RWPE2 (cell line): ENCODE results near the gene TMEM178B.

Experiments used
- ATAC-seq: fragments of 200-7000 bp; cut with Tn5 transposase; 3 replicates; pipeline ENCODE4 v1.9.1; 2021; ENCODE audit warnings: low read depth
- DNase-seq: peaks from one replicate; pipeline ENCODE4 v3.0.0-alpha.2; 2020; ENCODE audit warnings: low spot score
- H3K27ac ChIP-seq: fragments of 450-650 bp; 2 replicates; pipeline ENCODE4 v1.5.1; 2017; ENCODE audit warnings: mild to moderate bottlenecking; ENCODE audit not compliant: poor library complexity, severe bottlenecking
- H3K27me3 ChIP-seq: fragments of 250-450 bp; sonication (Bioruptor Pico); 2 replicates; pipeline ENCODE4 v1.5.1; 2021; ENCODE audit warnings: mild to moderate bottlenecking, moderate library complexity; ENCODE audit not compliant: insufficient read depth, poor library complexity, severe bottlenecking
- H3K36me3 ChIP-seq: fragments of 250-450 bp; sonication (Bioruptor Pico); 2 replicates; pipeline ENCODE4 v1.5.1; 2020; ENCODE audit warnings: low read depth, mild to moderate bottlenecking, moderate library complexity
- H3K4me1 ChIP-seq: fragments of 250-450 bp; sonication (Bioruptor Pico); 2 replicates; pipeline ENCODE4 v1.5.1; 2021; ENCODE audit warnings: mild to moderate bottlenecking, moderate library complexity; ENCODE audit not compliant: insufficient read depth, poor library complexity, severe bottlenecking
- H3K4me3 ChIP-seq: fragments of 250-450 bp; sonication (Bioruptor Pico); 2 replicates; pipeline ENCODE4 v1.5.1; 2021; ENCODE audit warnings: mild to moderate bottlenecking, moderate library complexity; ENCODE audit not compliant: severe bottlenecking
- H3K9me3 ChIP-seq: fragments of 250-450 bp; sonication (Bioruptor Pico); 2 replicates; pipeline ENCODE4 v1.5.1; 2021; ENCODE audit warnings: mild to moderate bottlenecking, moderate library complexity; ENCODE audit not compliant: severe bottlenecking
- TF ChIP-seq, protein P1 (sequence below): fragments of 450-650 bp; IDR thresholded peaks from one replicate; pipeline ENCODE4 v1.5.1; 2017; ENCODE audit warnings: mild to moderate bottlenecking, moderate library complexity; ENCODE audit not compliant: poor library complexity, severe bottlenecking

Gene TMEM178B

DNA sequence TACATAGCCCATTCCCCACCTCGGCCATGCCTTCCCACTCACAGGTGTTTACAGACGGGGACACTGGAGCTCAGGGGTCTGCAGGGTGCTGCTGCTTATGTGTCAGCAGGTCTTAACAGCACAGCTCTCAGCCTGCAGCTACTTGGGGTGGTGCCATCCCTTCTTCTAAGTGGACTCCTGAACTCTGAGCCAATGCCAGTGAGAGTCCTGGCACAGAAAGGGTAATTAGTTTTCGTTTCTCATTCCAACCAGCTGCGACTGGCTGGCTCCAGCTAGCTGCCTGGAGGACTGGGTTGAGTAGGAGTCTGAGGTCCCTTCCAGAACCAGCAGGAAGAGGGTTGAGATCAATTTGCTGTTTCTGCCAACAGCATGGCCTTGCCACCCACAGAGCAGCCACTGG is 389.1 kb downstream of the TMEM178B start:
- ATAC-seq = no peak
- H3K9me3 ChIP-seq = no peaks in the 10 kb centered on the region
- H3K27ac ChIP-seq = no peak overlapping the region
- H3K4me3 ChIP-seq = no peak overlapping the region
- no peak for DNase-seq
- TF ChIP-seq, protein P1, sequence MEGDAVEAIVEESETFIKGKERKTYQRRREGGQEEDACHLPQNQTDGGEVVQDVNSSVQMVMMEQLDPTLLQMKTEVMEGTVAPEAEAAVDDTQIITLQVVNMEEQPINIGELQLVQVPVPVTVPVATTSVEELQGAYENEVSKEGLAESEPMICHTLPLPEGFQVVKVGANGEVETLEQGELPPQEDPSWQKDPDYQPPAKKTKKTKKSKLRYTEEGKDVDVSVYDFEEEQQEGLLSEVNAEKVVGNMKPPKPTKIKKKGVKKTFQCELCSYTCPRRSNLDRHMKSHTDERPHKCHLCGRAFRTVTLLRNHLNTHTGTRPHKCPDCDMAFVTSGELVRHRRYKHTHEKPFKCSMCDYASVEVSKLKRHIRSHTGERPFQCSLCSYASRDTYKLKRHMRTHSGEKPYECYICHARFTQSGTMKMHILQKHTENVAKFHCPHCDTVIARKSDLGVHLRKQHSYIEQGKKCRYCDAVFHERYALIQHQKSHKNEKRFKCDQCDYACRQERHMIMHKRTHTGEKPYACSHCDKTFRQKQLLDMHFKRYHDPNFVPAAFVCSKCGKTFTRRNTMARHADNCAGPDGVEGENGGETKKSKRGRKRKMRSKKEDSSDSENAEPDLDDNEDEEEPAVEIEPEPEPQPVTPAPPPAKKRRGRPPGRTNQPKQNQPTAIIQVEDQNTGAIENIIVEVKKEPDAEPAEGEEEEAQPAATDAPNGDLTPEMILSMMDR = no peak
- no peaks in the 10 kb centered on the region for H3K27me3 ChIP-seq
- no peaks in the 10 kb centered on the region for H3K36me3 ChIP-seq
- H3K4me1 ChIP-seq = peaks cover 15% of the 10 kb centered on the region

GRCh38 chr7:141463986-141464385 is 390.1 kb downstream of the TMEM178B start:
- no peak overlapping the region for H3K27ac ChIP-seq
- no peaks in the 10 kb centered on the region for H3K36me3 ChIP-seq
- DNase-seq (no peak), ATAC-seq (no peak)
- H3K4me1 ChIP-seq = peaks cover 15% of the 10 kb centered on the region
- no peaks in the 10 kb centered on the region for H3K27me3 ChIP-seq
- H3K4me3 ChIP-seq = no peak overlapping the region
- H3K9me3 ChIP-seq = no peaks in the 10 kb centered on the region
- TF ChIP-seq, protein P1 = no peak

DNA sequence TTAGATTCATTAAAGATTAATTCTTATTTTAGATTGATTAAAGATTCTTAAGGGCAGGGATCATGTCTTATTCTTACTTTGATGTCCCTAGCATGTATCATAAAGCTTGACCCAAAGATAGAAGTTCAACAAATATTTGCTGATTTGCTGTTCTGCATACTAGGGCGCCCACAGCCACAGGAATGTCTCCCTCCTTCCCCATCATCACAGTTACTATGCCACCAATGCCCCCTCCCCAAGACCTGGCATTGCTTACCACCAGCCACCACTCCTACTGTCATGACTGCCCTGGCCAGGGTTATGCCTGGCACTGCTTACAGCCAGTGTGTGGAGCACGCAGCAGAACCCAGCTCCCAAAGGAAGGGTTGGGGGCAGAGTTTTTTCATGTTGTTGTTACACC is 390.7 kb downstream of the TMEM178B start:
- no peak overlapping the region for H3K4me3 ChIP-seq
- peaks cover 15% of the 10 kb centered on the region for H3K4me1 ChIP-seq
- no peaks in the 10 kb centered on the region for H3K36me3 ChIP-seq
- TF ChIP-seq, protein P1 = no peak
- no peaks in the 10 kb centered on the region for H3K27me3 ChIP-seq
- H3K27ac ChIP-seq = no peak overlapping the region
- no peaks in the 10 kb centered on the region for H3K9me3 ChIP-seq
- DNase-seq (no peak), ATAC-seq (no peak)

DNA sequence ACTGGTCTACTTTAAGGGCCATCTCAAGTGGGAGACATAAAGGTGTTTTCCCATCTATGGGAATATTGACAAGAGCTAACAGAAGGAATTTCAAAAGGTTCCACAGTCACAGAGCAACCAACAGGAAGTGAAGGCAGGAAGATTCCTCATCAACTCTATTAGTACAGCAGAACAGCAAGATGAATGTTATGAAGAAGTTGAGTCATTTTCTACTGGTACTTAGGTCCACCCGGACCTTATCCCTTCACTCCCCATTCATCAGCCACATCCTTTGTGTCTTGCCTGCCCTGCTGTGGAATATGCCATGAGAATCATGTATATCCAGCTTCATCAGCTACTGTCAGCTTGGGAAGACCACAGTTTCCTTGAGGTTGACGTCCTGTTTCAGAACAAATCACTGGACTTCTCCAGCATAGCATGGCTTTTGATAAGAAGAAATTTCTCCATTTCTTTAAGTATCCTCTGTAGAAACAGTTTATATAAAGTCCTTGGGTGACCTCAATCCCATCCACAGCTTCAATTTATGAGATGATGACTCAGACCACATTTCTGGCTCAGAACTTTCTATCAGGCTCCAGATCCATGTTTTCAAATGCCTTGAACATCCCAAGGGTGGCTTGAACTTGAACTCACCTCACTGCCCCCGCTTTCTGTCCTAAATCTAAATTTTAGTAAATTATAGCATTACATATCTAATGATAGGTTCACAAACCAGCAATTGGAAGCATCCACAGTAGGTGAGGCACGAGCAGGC is 392.5 kb downstream of the TMEM178B start:
- H3K4me3 ChIP-seq = no peak overlapping the region
- no peaks in the 10 kb centered on the region for H3K9me3 ChIP-seq
- H3K36me3 ChIP-seq = no peaks in the 10 kb centered on the region
- TF ChIP-seq, protein P1 = no peak
- H3K27me3 ChIP-seq = no peaks in the 10 kb centered on the region
- ATAC-seq (no peak), DNase-seq (no peak)
- H3K27ac ChIP-seq = no peak overlapping the region
- H3K4me1 ChIP-seq = peaks cover 5% of the 10 kb centered on the region

DNA sequence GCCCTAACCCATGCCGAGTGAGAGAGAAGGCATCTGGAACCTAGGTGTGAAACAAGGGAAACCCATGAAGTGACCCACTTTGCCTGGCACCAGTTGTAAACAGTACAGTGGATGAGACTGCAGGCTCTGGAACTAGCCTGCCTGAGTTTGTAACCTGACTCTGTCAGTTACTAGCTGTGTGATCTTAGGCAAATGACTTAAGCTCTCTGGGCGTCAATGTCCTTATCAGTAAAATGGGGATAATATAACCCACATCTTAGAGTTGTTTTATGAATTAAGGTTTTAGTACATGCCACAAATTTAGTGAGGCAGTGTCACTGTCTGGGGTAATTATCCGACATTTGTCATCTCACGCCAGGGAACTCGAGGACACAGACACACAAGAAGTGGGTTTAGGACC is 394.5 kb downstream of the TMEM178B start:
- no peak for DNase-seq
- no peak overlapping the region for H3K4me3 ChIP-seq
- H3K9me3 ChIP-seq = no peaks in the 10 kb centered on the region
- TF ChIP-seq, protein P1 = no peak
- H3K27ac ChIP-seq = no peak overlapping the region
- no peak for ATAC-seq
- H3K36me3 ChIP-seq = no peaks in the 10 kb centered on the region
- no peaks in the 10 kb centered on the region for H3K4me1 ChIP-seq
- H3K27me3 ChIP-seq = no peaks in the 10 kb centered on the region
